ENCODE data around the gene EGLN3.
"Not testable (repeated sequence)": the region's sequence is repeated elsewhere in the genome, so short reads cannot be mapped to it uniquely, and the experiment has no call there.

Gene EGLN3

GRCh38 chr14:33966276-33966675 lies 15.4 kb upstream of the EGLN3 start:
- Histone ChIP-seq H3K36me3 (replicated peaks; ENCODE audit: low read depth, low read length) (no peaks in the 10 kb centered on the region), H3K27ac (ENCODE audit: low read length) (no peak overlapping the region), H3K27me3 (ENCODE audit: low read depth, low read length) (no peaks in the 10 kb centered on the region), H2AFZ (ENCODE audit: low read depth, low read length) (no peak overlapping the region), H3K4me3 (ENCODE audit: low read length) (no peak overlapping the region), H3K4me2 (ENCODE audit: low read length) (no peak overlapping the region), H3K79me2 (ENCODE audit: low read length) (no peaks in the 10 kb centered on the region), H3K9ac (ENCODE audit: low read length) (no peak overlapping the region), H4K20me1 (ENCODE audit: insufficient read depth, low read length) (no peaks in the 10 kb centered on the region), H3K4me1 (ENCODE audit: low read length) (no peaks in the 10 kb centered on the region), H3K9me3 (ENCODE audit: insufficient read depth, low read length) (no peaks in the 10 kb centered on the region)
- no peak for TF ChIP-seq EZH2phosphoT487 (IDR thresholded peaks at IDR 0.05; ENCODE audit: low read depth)
- TF ChIP-seq CTCF (IDR thresholded peaks at IDR 0.05; ENCODE audit: low read depth, low read length), result no peak

DNA sequence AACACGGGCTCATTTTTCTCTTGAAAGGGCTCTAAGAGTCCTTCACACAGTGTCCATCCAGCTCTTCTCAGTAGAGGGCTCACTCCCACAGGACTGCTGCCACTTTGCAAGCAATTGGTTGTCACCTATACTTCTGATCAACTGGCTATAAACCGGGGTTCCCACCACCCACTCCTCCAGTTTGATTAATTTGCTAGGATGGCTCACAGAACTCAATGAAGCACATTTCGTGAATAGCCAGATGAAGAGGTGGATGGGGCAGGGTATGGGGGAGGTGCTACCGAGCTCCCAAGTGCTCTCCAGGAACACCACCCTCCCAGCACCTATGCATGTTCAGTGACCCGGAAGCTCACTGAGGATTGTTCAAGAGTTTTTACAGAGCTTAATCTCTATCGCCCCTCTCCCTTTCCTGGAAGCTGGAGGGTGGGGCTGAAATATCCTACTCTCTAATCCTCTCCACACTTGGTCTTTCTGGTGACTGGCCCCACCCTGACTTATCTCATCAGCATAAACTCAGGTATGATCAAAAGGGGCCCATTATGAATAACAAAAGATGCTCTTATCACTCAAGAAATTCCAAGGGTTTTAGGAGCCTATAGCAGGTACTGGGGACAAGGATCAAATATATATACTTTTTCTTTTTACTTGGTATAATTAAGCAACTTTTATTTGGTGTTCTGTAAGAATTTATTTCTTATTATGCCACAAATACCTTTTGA lies 13.9 kb upstream of the EGLN3 start:
- H3K27me3 ChIP-seq (ENCODE audit: low read depth, low read length), result no peaks in the 10 kb centered on the region
- TF ChIP-seq CTCF (IDR thresholded peaks at IDR 0.05; ENCODE audit: low read depth, low read length) (no peak), EZH2phosphoT487 (IDR thresholded peaks at IDR 0.05; ENCODE audit: low read depth) (no peak)
- H3K4me1 ChIP-seq (ENCODE audit: low read length), result no peaks in the 10 kb centered on the region
- no peaks in the 10 kb centered on the region for H3K79me2 ChIP-seq (ENCODE audit: low read length)
- no peak overlapping the region for H3K4me2 ChIP-seq (ENCODE audit: low read length)
- H3K4me3 ChIP-seq (ENCODE audit: low read length), result no peak overlapping the region
- H3K9ac ChIP-seq (ENCODE audit: low read length), result no peak overlapping the region
- H3K27ac ChIP-seq (ENCODE audit: low read length), result no peak overlapping the region
- H3K9me3 ChIP-seq (ENCODE audit: insufficient read depth, low read length), result no peaks in the 10 kb centered on the region
- H3K36me3 ChIP-seq (replicated peaks; ENCODE audit: low read depth, low read length), result no peaks in the 10 kb centered on the region
- H4K20me1 ChIP-seq (ENCODE audit: insufficient read depth, low read length), result no peaks in the 10 kb centered on the region
- no peak overlapping the region for H2AFZ ChIP-seq (ENCODE audit: low read depth, low read length)

- Histone ChIP-seq H3K9me3 (ENCODE audit: insufficient read depth, low read length) (no peaks in the 10 kb centered on the region), H4K20me1 (ENCODE audit: insufficient read depth, low read length) (no peaks in the 10 kb centered on the region), H3K36me3 (replicated peaks; ENCODE audit: low read depth, low read length) (no peaks in the 10 kb centered on the region), H3K79me2 (ENCODE audit: low read length) (no peaks in the 10 kb centered on the region), H3K27me3 (ENCODE audit: low read depth, low read length) (no peaks in the 10 kb centered on the region), H2AFZ (ENCODE audit: low read depth, low read length) (no peak overlapping the region), H3K4me2 (ENCODE audit: low read length) (no peak overlapping the region), H3K9ac (ENCODE audit: low read length) (no peak overlapping the region), H3K27ac (ENCODE audit: low read length) (no peak overlapping the region), H3K4me1 (ENCODE audit: low read length) (no peaks in the 10 kb centered on the region), H3K4me3 (ENCODE audit: low read length) (no peak overlapping the region)
- TF ChIP-seq EZH2phosphoT487 (IDR thresholded peaks at IDR 0.05; ENCODE audit: low read depth), result no peak
- no peak for TF ChIP-seq CTCF (IDR thresholded peaks at IDR 0.05; ENCODE audit: low read depth, low read length)
Measured at GRCh38 chr14:33963892-33964291, 13.0 kb upstream of the EGLN3 start.

- not testable (repeated sequence) for H3K4me2 ChIP-seq (ENCODE audit: low read length); H3K27me3 ChIP-seq (ENCODE audit: low read depth, low read length); H3K9me3 ChIP-seq (ENCODE audit: insufficient read depth, low read length); H4K20me1 ChIP-seq (ENCODE audit: insufficient read depth, low read length); H3K36me3 ChIP-seq (replicated peaks; ENCODE audit: low read depth, low read length); H3K79me2 ChIP-seq (ENCODE audit: low read length); H3K9ac ChIP-seq (ENCODE audit: low read length); H3K4me3 ChIP-seq (ENCODE audit: low read length); H3K27ac ChIP-seq (ENCODE audit: low read length); H3K4me1 ChIP-seq (ENCODE audit: low read length); H2AFZ ChIP-seq (ENCODE audit: low read depth, low read length)
Measured at GRCh38 chr14:33962466-33962865, 11.6 kb upstream of the EGLN3 start.
